Uterus (tissue), 2 donors: ENCODE data around the gene SNAP29.

Experiments used
- POLR2A ChIP-seq, 2 donors: fragments of 450-650 bp; IDR thresholded peaks; one replicate each; pipeline ENCODE4 v1.6.1; 2016; ENCODE audit warnings: antibody characterized with exemption in 2 of 2, mild to moderate bottlenecking in 1 of 2, moderate library complexity in 1 of 2
- TF ChIP-seq, protein P1 (sequence below), 4 experiments: fragments of 200-600 bp in 2 of 4; fragments of 450-650 bp in 2 of 4; sonication (generic) in 2 of 4; IDR thresholded peaks; one replicate each; pipeline ENCODE4 v1.5.1; 2016 to 2019; ENCODE audit warnings: antibody characterized with exemption in 4 of 4, mild to moderate bottlenecking in 2 of 4, moderate library complexity in 1 of 4

- TF ChIP-seq, protein P1, sequence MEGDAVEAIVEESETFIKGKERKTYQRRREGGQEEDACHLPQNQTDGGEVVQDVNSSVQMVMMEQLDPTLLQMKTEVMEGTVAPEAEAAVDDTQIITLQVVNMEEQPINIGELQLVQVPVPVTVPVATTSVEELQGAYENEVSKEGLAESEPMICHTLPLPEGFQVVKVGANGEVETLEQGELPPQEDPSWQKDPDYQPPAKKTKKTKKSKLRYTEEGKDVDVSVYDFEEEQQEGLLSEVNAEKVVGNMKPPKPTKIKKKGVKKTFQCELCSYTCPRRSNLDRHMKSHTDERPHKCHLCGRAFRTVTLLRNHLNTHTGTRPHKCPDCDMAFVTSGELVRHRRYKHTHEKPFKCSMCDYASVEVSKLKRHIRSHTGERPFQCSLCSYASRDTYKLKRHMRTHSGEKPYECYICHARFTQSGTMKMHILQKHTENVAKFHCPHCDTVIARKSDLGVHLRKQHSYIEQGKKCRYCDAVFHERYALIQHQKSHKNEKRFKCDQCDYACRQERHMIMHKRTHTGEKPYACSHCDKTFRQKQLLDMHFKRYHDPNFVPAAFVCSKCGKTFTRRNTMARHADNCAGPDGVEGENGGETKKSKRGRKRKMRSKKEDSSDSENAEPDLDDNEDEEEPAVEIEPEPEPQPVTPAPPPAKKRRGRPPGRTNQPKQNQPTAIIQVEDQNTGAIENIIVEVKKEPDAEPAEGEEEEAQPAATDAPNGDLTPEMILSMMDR (IDR thresholded peaks at IDR 0.05) = no peak
- no peak for TF ChIP-seq POLR2A (IDR thresholded peaks at IDR 0.05)
These were observed 46.2 kb downstream of the SNAP29 start for GRCh38 chr22:20904980-20905355.
